HG02938 (cell line): ENCODE data around the gene KCNV2.
A peak's percentile ranks its signal among the peaks of the same experiment; 100 is the strongest.

Experiments
- ATAC-seq: cut with Tn5 transposase; IDR thresholded peaks from one replicate; pipeline ENCODE4 v1.9.1; 2021; ENCODE audit warnings: mild to moderate bottlenecking, moderate library complexity; ENCODE audit not compliant: unreplicated experiment

Gene KCNV2

GRCh38 chr9:2758162-2758897 lies 41.0 kb downstream of the KCNV2 start:
- ATAC-seq, result no peak

GRCh38 chr9:2758898-2759510 lies 41.7 kb downstream of the KCNV2 start:
- no peak for ATAC-seq

- peak; percentile 44 for ATAC-seq
These were observed 44.1 kb downstream of the KCNV2 start for GRCh38 chr9:2761424-2761823.

- peak; percentile 57 for ATAC-seq
These were observed 47.0 kb downstream of the KCNV2 start for GRCh38 chr9:2764353-2764752.

GRCh38 chr9:2765250-2765880 lies 48.1 kb downstream of the KCNV2 start:
- ATAC-seq, result no peak

- ATAC-seq, result no peak
These were observed 50.7 kb downstream of the KCNV2 start for GRCh38 chr9:2767800-2768677.

GRCh38 chr9:2771087-2771486 lies 53.8 kb downstream of the KCNV2 start:
- no peak for ATAC-seq

GRCh38 chr9:2771661-2772060 lies 54.4 kb downstream of the KCNV2 start:
- no peak for ATAC-seq

GRCh38 chr9:2777454-2777853 lies 60.1 kb downstream of the KCNV2 start:
- no peak for ATAC-seq

GRCh38 chr9:2778816-2779215 lies 61.5 kb downstream of the KCNV2 start:
- ATAC-seq, result no peak
